Right forelimb (tissue), 1 donor: ENCODE measurements around the gene NKIRAS2.

Source experiments
- DNase-seq: peaks from one replicate; pipeline ENCODE4 v3.0.0-alpha.2; 2018

Gene NKIRAS2

GRCh38 chr17:42019509-42020404 is at the start of gene NKIRAS2:
NKIRAS2 (plus strand) TSS chr17:42020090; CDS start chr17:42021578, 1,488 bp downstream.
- peak; percentile 93 for DNase-seq

- DNase-seq = no peak
Observed at GRCh38 chr17:41970901-41971331, 49.0 kb upstream of the NKIRAS2 start.

- DNase-seq = no peak
Observed at GRCh38 chr17:41971721-41972523, 48.0 kb upstream of the NKIRAS2 start.

GRCh38 chr17:41972571-41973407 is 47.1 kb upstream of the NKIRAS2 start:
- no peak for DNase-seq

GRCh38 chr17:41973408-41973811 is 46.5 kb upstream of the NKIRAS2 start:
- DNase-seq = no peak

GRCh38 chr17:41974031-41974430 is 45.9 kb upstream of the NKIRAS2 start:
- DNase-seq = no peak

- DNase-seq = no peak
Observed at GRCh38 chr17:41974658-41975057, 45.2 kb upstream of the NKIRAS2 start.

- DNase-seq = no peak
Observed at GRCh38 chr17:41975099-41976083, 44.5 kb upstream of the NKIRAS2 start.

- DNase-seq = no peak
Observed at GRCh38 chr17:41976142-41976768, 43.6 kb upstream of the NKIRAS2 start.

GRCh38 chr17:41977991-41978390 is 41.9 kb upstream of the NKIRAS2 start:
- no peak for DNase-seq

GRCh38 chr17:41982026-41982760 is 37.7 kb upstream of the NKIRAS2 start:
- DNase-seq = no peak

GRCh38 chr17:41984454-41984853 is 35.4 kb upstream of the NKIRAS2 start:
- DNase-seq = no peak

GRCh38 chr17:41985919-41986318 is 34.0 kb upstream of the NKIRAS2 start:
- no peak for DNase-seq

- no peak for DNase-seq
Observed at GRCh38 chr17:41986634-41987033, 33.3 kb upstream of the NKIRAS2 start.

GRCh38 chr17:41987642-41988041 is 32.2 kb upstream of the NKIRAS2 start:
- no peak for DNase-seq

GRCh38 chr17:41988418-41988817 is 31.5 kb upstream of the NKIRAS2 start:
- DNase-seq = no peak

- DNase-seq = no peak
Observed at GRCh38 chr17:41989702-41990419, 30.0 kb upstream of the NKIRAS2 start.

GRCh38 chr17:41992576-41992975 is 27.3 kb upstream of the NKIRAS2 start:
- no peak for DNase-seq

- DNase-seq = no peak
Observed at GRCh38 chr17:41996855-41997164, 23.1 kb upstream of the NKIRAS2 start.

- no peak for DNase-seq
Observed at GRCh38 chr17:41998497-41998896, 21.4 kb upstream of the NKIRAS2 start.
